A549 (cell line): ENCODE measurements around the gene KIZ. TPM values are rescaled to one million over a fixed set of nuclear protein-coding genes. Genes with fewer than 3 reads are reported as not detected.

Experiments
- ATAC-seq, 2 experiments: fragments of 200-7000 bp in 1 of 2; fragments of >200 bp in 1 of 2; cut with Nextera tagmentation in 1 of 2; cut with Tn5 transposase in 1 of 2; 3 replicates each; pipeline versions ENCODE4 v1.8.0 to v1.9.1; 2018 to 2020; ENCODE audit warnings: mild to moderate bottlenecking in 1 of 2, moderate library complexity in 1 of 2
- CTCF ChIA-PET: fragments of 300-600 bp; sonication (Branson Sonifier 250); formaldehyde crosslinking; extraction: SDS; loops from one replicate; lab custom pipeline; 2021; ENCODE audit warnings: antibody characterized with exemption, inconsistent platforms; lab: Yijun Ruan, JAX
- POLR2A ChIA-PET: fragments of 350-600 bp; formaldehyde crosslinking; extraction: SDS; loops from one replicate; lab custom pipeline; 2021; ENCODE audit warnings: antibody characterized with exemption, inconsistent platforms; lab: Yijun Ruan, JAX
- DNase-seq, 2 experiments: peaks; one replicate each; pipeline versions ENCODE4 v3.0.0 to v3.0.0-alpha.2; 2011 to 2016; ENCODE audit warnings: low read depth in 1 of 2, low spot score in 1 of 2
- FAIRE-seq: peaks from 2 replicates; lab custom pipeline; 2011; peaks lifted over from hg19 to GRCh38; lab: Jason Lieb, UNC
- H3K27ac ChIP-seq, 2 experiments: fragments of >200 bp; sonication (Bioruptor Twin); formaldehyde crosslinking; 3 replicates each; pipeline ENCODE4 v1.5.1; 2016 to 2017
- H3K4me1 ChIP-seq: fragments of >200 bp; sonication (Bioruptor Twin); formaldehyde crosslinking; 3 replicates; pipeline ENCODE4 v1.6.1; 2016
- H3K4me2 ChIP-seq: fragments of >200 bp; sonication (Bioruptor Twin); formaldehyde crosslinking; 3 replicates; pipeline ENCODE4 v1.6.1; 2016
- H3K4me3 ChIP-seq: fragments of >200 bp; sonication (Bioruptor Twin); formaldehyde crosslinking; 3 replicates; pipeline ENCODE4 v1.5.1; 2016
- H3K9me3 ChIP-seq: fragments of >200 bp; sonication (Bioruptor Twin); formaldehyde crosslinking; 3 replicates; pipeline ENCODE4 v1.6.1; 2016
- CBX8 ChIP-seq: fragments of 200-600 bp; sonication (generic); IDR thresholded peaks from 2 replicates; pipeline ENCODE4 v1.6.1; 2016
- CHD4 ChIP-seq: fragments of 200-600 bp; sonication (generic); IDR thresholded peaks from 2 replicates; pipeline ENCODE4 v1.6.1; 2016; ENCODE audit warnings: antibody characterized with exemption, mild to moderate bottlenecking, borderline replicate concordance
- EHF ChIP-seq: fragments of 250-450 bp; sonication (Bioruptor Pico); IDR thresholded peaks from 2 replicates; pipeline ENCODE4 v1.5.0; 2020; ENCODE audit warnings: mild to moderate bottlenecking
- FOSB ChIP-seq: fragments of 250-450 bp; sonication (Bioruptor Pico); IDR thresholded peaks from 2 replicates; pipeline ENCODE4 v1.5.0; 2020; ENCODE audit warnings: mild to moderate bottlenecking, moderate library complexity
- FOSL2 ChIP-seq, 2 experiments: fragments of 450-650 bp in 1 of 2; fragments of >200 bp in 1 of 2; sonication (Bioruptor Twin) in 1 of 2; formaldehyde crosslinking; IDR thresholded peaks; 2 replicates each; pipeline versions ENCODE4 v1.5.0 to v1.6.1; 2016 to 2020; ENCODE audit warnings: mild to moderate bottlenecking in 1 of 2, moderate library complexity in 1 of 2
- HEYL ChIP-seq: fragments of 250-450 bp; sonication (Bioruptor Pico); IDR thresholded peaks from 2 replicates; pipeline ENCODE4 v1.8.0; 2021; ENCODE audit warnings: mild to moderate bottlenecking, moderate library complexity
- HMGXB4 ChIP-seq: fragments of 250-450 bp; sonication (Bioruptor Pico); IDR thresholded peaks from 2 replicates; pipeline ENCODE4 v1.5.0; 2021; ENCODE audit warnings: mild to moderate bottlenecking, moderate library complexity, borderline replicate concordance
- HOXA7 ChIP-seq: fragments of 250-450 bp; sonication (Bioruptor Pico); IDR thresholded peaks from 2 replicates; pipeline ENCODE4 v1.5.0; 2020; ENCODE audit warnings: mild to moderate bottlenecking, moderate library complexity
- JUN ChIP-seq, 2 experiments: fragments of >200 bp; sonication (Bioruptor Twin); formaldehyde crosslinking; IDR thresholded peaks; 2 replicates in 1 of 2; 3 replicates in 1 of 2; pipeline ENCODE4 v1.6.1; 2016 to 2017
- JUNB ChIP-seq: fragments of >200 bp; sonication (Bioruptor Twin); formaldehyde crosslinking; IDR thresholded peaks from 2 replicates; pipeline ENCODE4 v1.6.1; 2016
- KDM1A ChIP-seq: fragments of 200-600 bp; sonication (generic); IDR thresholded peaks from 2 replicates; pipeline ENCODE4 v1.6.1; 2016; ENCODE audit warnings: low read depth, mild to moderate bottlenecking
- NFE2L2 ChIP-seq: fragments of 150-350 bp; conservative IDR thresholded peaks from 2 replicates; pipeline ENCODE4 v1.6.1; 2014; ENCODE audit warnings: low read length
- PHF8 ChIP-seq: fragments of 200-600 bp; sonication (generic); IDR thresholded peaks from 2 replicates; pipeline ENCODE4 v1.6.1; 2016; ENCODE audit warnings: low read depth, mild to moderate bottlenecking, antibody characterized with exemption, moderate library complexity, borderline replicate concordance
- POLR2AphosphoS2 ChIP-seq: conservative IDR thresholded peaks from 2 replicates; pipeline ENCODE4 v1.6.1; 2012; ENCODE audit warnings: low read length, improper control_type of control experiment, inconsistent platforms
- RCOR1 ChIP-seq: fragments of 150-350 bp; IDR thresholded peaks from 2 replicates; pipeline ENCODE4 v1.6.1; 2014; ENCODE audit warnings: antibody characterized with exemption, low read length, low read depth
- REST ChIP-seq: fragments of 200-600 bp; sonication (generic); IDR thresholded peaks from 2 replicates; pipeline ENCODE4 v1.6.1; 2016; ENCODE audit warnings: antibody characterized with exemption, mild to moderate bottlenecking, moderate library complexity
- SMC3 ChIP-seq: fragments of >200 bp; sonication (Bioruptor Twin); formaldehyde crosslinking; IDR thresholded peaks from 3 replicates; pipeline ENCODE4 v1.6.1; 2018; ENCODE audit warnings: inconsistent platforms
- USF2 ChIP-seq: fragments of 450-650 bp; IDR thresholded peaks from 2 replicates; pipeline ENCODE4 v1.6.1; 2014; ENCODE audit warnings: antibody characterized with exemption
- ZC3H11A ChIP-seq: fragments of 450-650 bp; IDR thresholded peaks from 2 replicates; pipeline ENCODE4 v1.6.1; 2014; ENCODE audit warnings: antibody characterized with exemption, mild to moderate bottlenecking
- ZNF302 ChIP-seq: fragments of 250-450 bp; sonication (Bioruptor Pico); IDR thresholded peaks from 2 replicates; pipeline ENCODE4 v1.9.0; 2021; ENCODE audit warnings: inconsistent platforms, mild to moderate bottlenecking, moderate library complexity
- WGBS: methylation state at CpG from one replicate; pipeline ENCODE4 v1.1.6; 2017; ENCODE audit errors: missing lambda C conversion rate; 5-methylcytosine and 5-hydroxymethylcytosine counted together
- polyA plus RNA-seq, 4 experiments: library from polyadenylated mRNA; depleted of rRNA in 3 of 4; stranded (reverse); fragments of >200 nt; fragmentation: RNase III in 1 of 4; extraction: RNeasy Plus Mini Kit Qiagen cat#74134 plus additional on column Dnase treatment in 1 of 4; gene quantifications; 2 replicates in 3 of 4; 3 replicates in 1 of 4; pipeline ENCODE4 v1.2.3, GENCODE V29; 2011 to 2017

The KIZ gene
- polyA plus RNA-seq, 2 of the 4 experiments (the other 2 are of a cell fraction): 6.3 to 19.1 TPM

GRCh38 chr20:21288587-21289370 lies 162.9 kb downstream of the KIZ start:
- 0 out of 6 replicates have a peak, but pooled peaks of 1 of the 2 experiments have one; percentile 24 for ATAC-seq
- Histone ChIP-seq H3K9me3 (peaks cover 6% of the 10 kb centered on the region; the same call in 1 of the 3 replicates), H3K4me1 (no peaks in the 10 kb centered on the region), H3K4me2 (no peak overlapping the region), H3K27ac (no peak overlapping the region), H3K4me3 (no peak overlapping the region)
- no peak for DNase-seq
- FAIRE-seq: no peak
- 26% methylated on average over 14 of the region's 14 CpGs for WGBS
- ChIA-PET POLR2A (interaction anchor here (1.1 to 1.5 kb wide), 2 partner anchors 14 kb away, joined by 4 to 5 read pairs; partner anchors contain the start of gene XRN2), CTCF (interaction anchor here (1.0 to 1.5 kb wide), 3 partner anchors 9 to 23 kb away, joined by 3 to 4 read pairs (median 3); no protein-coding TSS in a partner anchor)
- TF ChIP-seq FOSB (CRISPR knock-in tag) (no peak), REST (no peak), PHF8 (no peak), JUN (IDR thresholded peaks at IDR 0.05) (no peak), ZNF302 (CRISPR knock-in tag) (no peak), USF2 (no peak), JUNB (no peak), NFE2L2 (no peak), EHF (CRISPR knock-in tag) (no peak)

GRCh38 chr20:21289651-21290050 lies 163.8 kb downstream of the KIZ start:
- FAIRE-seq (no peak), ATAC-seq (no peak), DNase-seq (no peak)
- H3K27ac ChIP-seq: no peak overlapping the region
- H3K4me1 ChIP-seq: no peaks in the 10 kb centered on the region
- no peak overlapping the region for H3K4me3 ChIP-seq
- no peak overlapping the region for H3K4me2 ChIP-seq
- WGBS: 0% methylated on average over 2 of the region's 2 CpGs
- TF ChIP-seq KDM1A: no peak
- TF ChIP-seq HEYL: no peak
- no peak for TF ChIP-seq FOSL2 (IDR thresholded peaks at IDR 0.05)
- no peak for TF ChIP-seq FOSL2 (CRISPR knock-in tag; IDR thresholded peaks at IDR 0.05)
- no peak for TF ChIP-seq EHF (CRISPR knock-in tag)
- TF ChIP-seq SMC3: no peak
- TF ChIP-seq CBX8: no peak
- CTCF ChIA-PET: interaction anchor here (1.0 to 1.5 kb wide), 3 partner anchors 8 to 24 kb away, joined by 3 to 4 read pairs (median 3); no protein-coding TSS in a partner anchor
- POLR2A ChIA-PET: interaction anchor here (1.5 kb wide), 1 partner anchor 13 kb away, joined by 5 read pairs; the partner anchor contains the start of gene XRN2
- H3K9me3 ChIP-seq: peaks cover 6% of the 10 kb centered on the region; the same call in 1 of the 3 replicates

- WGBS: 15% methylated on average over 2 of the region's 2 CpGs
Measured at GRCh38 chr20:21291026-21291425, 165.1 kb downstream of the KIZ start.

More at GRCh38 chr20:21291026-21291425, 165.1 kb downstream of the KIZ start:
- no peak for FAIRE-seq
- no peak for TF ChIP-seq HMGXB4 (CRISPR knock-in tag)
- no peak for TF ChIP-seq PHF8
- no peak for TF ChIP-seq USF2
- TF ChIP-seq HOXA7: no peak
- no peak for TF ChIP-seq CHD4
- TF ChIP-seq FOSB (CRISPR knock-in tag): no peak
- TF ChIP-seq RCOR1: no peak
- TF ChIP-seq ZC3H11A: no peak
- TF ChIP-seq ZNF302 (CRISPR knock-in tag): no peak
- no peak for TF ChIP-seq POLR2AphosphoS2
- Histone ChIP-seq H3K9me3 (peaks cover under 1% of the 10 kb centered on the region; the same call in 1 of the 3 replicates), H3K4me1 (no peaks in the 10 kb centered on the region), H3K4me3 (no peak overlapping the region), H3K4me2 (no peak overlapping the region), H3K27ac (no peak overlapping the region)
- no peak for ATAC-seq
- DNase-seq: no peak
- CTCF ChIA-PET: interaction anchor here (0.7 kb wide), 1 partner anchor 30 kb away, joined by 6 read pairs; no protein-coding TSS in a partner anchor
- POLR2A ChIA-PET: no interaction called here
